Ectodermal cell (in vitro differentiated cells): Measurements from ENCODE around the gene LASP1NB.
A peak's percentile ranks its signal among the peaks of the same experiment; 100 is the strongest.

Source experiments
- H3K27ac ChIP-seq: 2 replicates; pipeline ENCODE4 v1.7.0; 2013; ENCODE audit warnings: mild to moderate bottlenecking, low read depth, low read length; ENCODE audit not compliant: insufficient read depth, poor library complexity, severe bottlenecking
- H3K27me3 ChIP-seq: 2 replicates; pipeline ENCODE4 v1.7.0; 2013; ENCODE audit warnings: mild to moderate bottlenecking, low read length; ENCODE audit not compliant: insufficient read depth, control insufficient read depth, poor library complexity, severe bottlenecking
- H3K36me3 ChIP-seq: one replicate; pipeline ENCODE4 v1.7.0; 2013; ENCODE audit warnings: low read length; ENCODE audit not compliant: control insufficient read depth, insufficient read depth
- H3K4me1 ChIP-seq: one replicate; pipeline ENCODE4 v1.7.0; 2013; ENCODE audit warnings: low read length; ENCODE audit not compliant: control insufficient read depth, insufficient read depth
- H3K4me3 ChIP-seq: 2 replicates; pipeline ENCODE4 v1.7.0; 2013; ENCODE audit warnings: low read depth, low read length, control low read depth; ENCODE audit not compliant: insufficient read depth
- H3K9me3 ChIP-seq: 2 replicates; pipeline ENCODE4 v1.7.0; 2013; ENCODE audit warnings: mild to moderate bottlenecking, low read length, moderate library complexity; ENCODE audit not compliant: control insufficient read depth
- whole genome bisulfite sequencing, 2 experiments: methylation state at CpG; one replicate each; pipeline ENCODE4 v1.1.7; 2013; ENCODE audit warnings: missing lambda C conversion rate in 2 of 2; 5-methylcytosine and 5-hydroxymethylcytosine counted together

The LASP1NB gene

DNA sequence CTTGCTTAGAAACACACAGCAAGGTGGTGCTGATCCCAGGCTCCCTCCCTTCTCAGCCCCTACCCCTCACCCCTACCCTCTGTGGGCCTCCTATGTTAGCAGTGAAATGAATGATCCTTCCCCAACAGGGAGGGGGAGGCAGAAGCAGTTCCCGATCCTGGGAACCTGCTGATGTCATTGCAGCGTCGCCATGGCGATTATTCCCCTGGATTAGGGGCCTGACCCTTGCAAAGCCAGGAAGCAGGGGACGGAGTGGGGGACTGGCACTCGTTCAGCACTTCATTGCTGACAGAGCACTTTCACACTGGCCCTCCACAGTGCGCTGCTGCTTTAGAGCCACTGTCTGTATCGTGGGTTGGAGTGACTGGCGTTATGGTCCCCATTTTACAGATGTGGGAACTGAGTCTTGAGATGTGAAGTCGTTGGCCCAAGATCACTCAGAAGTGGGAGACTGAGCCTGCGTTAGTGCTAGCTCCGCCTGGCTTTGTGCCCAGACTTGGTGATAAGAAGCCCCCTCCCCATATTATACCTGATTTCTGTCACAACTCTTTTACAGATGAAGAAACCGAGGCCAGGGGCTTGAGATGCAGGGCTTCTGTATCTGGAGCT is 29.0 kb upstream of the LASP1NB start:
- H3K4me3 ChIP-seq: no peak overlapping the region
- H3K9me3 ChIP-seq: no peaks in the 10 kb centered on the region
- H3K4me1 ChIP-seq: peaks cover 42% of the 10 kb centered on the region
- H3K27me3 ChIP-seq: no peaks in the 10 kb centered on the region
- H3K36me3 ChIP-seq: peaks cover 5% of the 10 kb centered on the region
- peak overlapping the region; percentile 47 for H3K27ac ChIP-seq
- 66% methylated on average over 13 of the region's 13 CpGs for WGBS, 2 experiments

DNA sequence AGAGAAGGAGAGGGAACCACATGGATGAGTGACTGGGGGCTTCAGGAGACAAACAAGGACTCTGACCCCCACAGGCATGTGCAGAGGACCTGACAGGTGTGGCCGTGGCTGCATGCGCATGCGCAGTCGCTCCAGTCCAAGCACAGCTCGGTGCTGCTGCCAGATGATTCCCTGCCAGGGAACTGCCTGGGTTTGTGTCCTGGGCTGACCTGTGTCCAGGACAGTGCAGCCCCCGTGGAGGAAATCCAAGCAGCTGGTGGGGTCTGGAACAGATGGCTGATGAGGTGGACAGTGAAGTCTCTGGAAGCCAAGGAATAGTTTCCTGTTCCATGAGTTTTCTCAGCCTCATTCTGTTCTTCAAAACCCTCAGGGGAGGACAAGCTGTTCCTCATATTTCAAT is 28.2 kb upstream of the LASP1NB start:
- H3K4me1 ChIP-seq: peaks cover 43% of the 10 kb centered on the region
- 93% methylated on average over 6 of the region's 6 CpGs for WGBS, 2 experiments
- no peak overlapping the region for H3K4me3 ChIP-seq
- peaks cover 5% of the 10 kb centered on the region for H3K36me3 ChIP-seq
- H3K9me3 ChIP-seq: no peaks in the 10 kb centered on the region
- H3K27ac ChIP-seq: no peak overlapping the region
- H3K27me3 ChIP-seq: no peaks in the 10 kb centered on the region

- Histone ChIP-seq H3K27me3 (no peaks in the 10 kb centered on the region), H3K4me1 (peaks cover 43% of the 10 kb centered on the region), H3K36me3 (peaks cover 5% of the 10 kb centered on the region), H3K9me3 (no peaks in the 10 kb centered on the region), H3K4me3 (no peak overlapping the region), H3K27ac (no peak overlapping the region)
- 72 to 73% methylated on average over 12 of the region's 12 CpGs for WGBS, 2 experiments
These were observed 27.6 kb upstream of the LASP1NB start for GRCh38 chr17:38897671-38898290.

DNA sequence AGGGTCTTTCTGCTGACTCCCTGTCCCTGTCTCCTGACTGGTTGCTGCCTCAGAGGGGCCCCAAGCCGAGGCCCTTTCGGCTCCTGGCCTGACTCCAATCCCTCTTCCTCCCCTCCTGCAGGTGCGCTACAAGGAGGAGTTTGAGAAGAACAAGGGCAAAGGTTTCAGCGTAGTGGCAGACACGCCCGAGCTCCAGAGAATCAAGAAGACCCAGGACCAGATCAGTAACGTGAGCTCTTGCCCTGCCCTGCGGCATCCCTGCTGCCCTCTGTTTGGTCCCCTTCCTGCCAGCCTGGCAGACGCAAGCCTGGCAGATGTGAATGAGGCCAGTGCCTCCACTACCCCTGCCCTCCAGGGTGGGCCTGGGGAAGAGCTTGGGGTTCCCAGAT is 27.1 kb upstream of the LASP1NB start:
- Histone ChIP-seq H3K4me1 (peaks cover 39% of the 10 kb centered on the region), H3K9me3 (no peaks in the 10 kb centered on the region)
- WGBS, 2 experiments: 81 to 83% methylated on average over 9 of the region's 9 CpGs

DNA sequence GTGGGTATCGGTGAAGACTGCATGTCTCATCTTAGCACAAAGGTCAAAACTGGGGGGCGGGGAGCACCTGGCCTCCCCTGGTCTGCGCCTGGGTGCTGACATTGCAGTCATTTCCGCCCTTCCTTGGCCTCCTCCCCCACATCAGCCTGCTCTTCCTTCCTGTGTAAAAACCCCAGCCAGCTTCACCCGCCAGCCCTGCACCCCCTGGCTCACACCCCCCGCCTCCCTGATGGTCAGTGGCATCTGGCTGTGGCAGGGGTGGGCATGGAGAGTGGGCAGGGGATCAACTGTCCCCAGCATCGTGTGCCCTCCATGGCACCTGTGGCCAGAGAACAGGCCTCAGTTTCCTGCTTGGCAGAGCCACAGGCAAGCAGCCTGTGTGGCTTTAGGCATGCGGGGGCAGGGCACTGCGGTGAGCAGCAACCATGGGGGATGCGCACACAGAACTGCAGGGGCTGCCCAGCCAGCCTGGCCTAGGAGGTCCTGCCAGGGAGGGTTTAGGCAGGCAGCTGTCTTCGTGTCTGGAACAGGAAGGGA is 26.5 kb upstream of the LASP1NB start:
- Histone ChIP-seq H3K4me1 (peaks cover 34% of the 10 kb centered on the region), H3K27ac (no peak overlapping the region), H3K36me3 (peaks cover 5% of the 10 kb centered on the region), H3K27me3 (no peaks in the 10 kb centered on the region), H3K9me3 (no peaks in the 10 kb centered on the region), H3K4me3 (no peak overlapping the region)
- 92% methylated on average over 11 of the region's 11 CpGs for WGBS, 2 experiments

More for the DNA sequence above, 27.1 kb upstream of the LASP1NB start:
- H3K27ac ChIP-seq: no peak overlapping the region
- H3K27me3 ChIP-seq: no peaks in the 10 kb centered on the region
- H3K36me3 ChIP-seq: peaks cover 5% of the 10 kb centered on the region
- no peak overlapping the region for H3K4me3 ChIP-seq

DNA sequence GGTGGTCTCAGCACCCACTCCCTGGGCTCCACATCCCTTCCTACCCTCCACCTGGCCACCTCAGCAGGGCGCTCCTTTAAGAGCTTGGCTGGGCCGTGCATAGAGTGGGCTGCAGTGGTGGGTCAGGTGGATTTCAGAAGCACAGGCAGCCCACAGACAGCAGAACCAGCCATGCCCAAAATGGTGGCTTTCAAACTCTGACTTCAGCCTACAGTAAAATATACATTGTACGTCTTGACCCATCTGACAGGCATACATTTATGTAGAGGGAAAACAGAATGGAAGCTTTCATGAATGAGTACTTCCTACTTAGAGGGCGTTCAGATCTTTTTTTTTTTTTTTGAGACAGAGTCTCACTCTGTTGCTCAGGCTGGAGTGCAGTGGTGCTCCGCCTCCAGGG is 26.0 kb upstream of the LASP1NB start:
- H3K4me1 ChIP-seq: peaks cover 34% of the 10 kb centered on the region
- peaks cover 5% of the 10 kb centered on the region for H3K36me3 ChIP-seq
- no peaks in the 10 kb centered on the region for H3K27me3 ChIP-seq
- no peaks in the 10 kb centered on the region for H3K9me3 ChIP-seq
- H3K4me3 ChIP-seq: no peak overlapping the region
- WGBS, 2 experiments: 93 to 97% methylated on average over 5 of the region's 5 CpGs
- no peak overlapping the region for H3K27ac ChIP-seq

DNA sequence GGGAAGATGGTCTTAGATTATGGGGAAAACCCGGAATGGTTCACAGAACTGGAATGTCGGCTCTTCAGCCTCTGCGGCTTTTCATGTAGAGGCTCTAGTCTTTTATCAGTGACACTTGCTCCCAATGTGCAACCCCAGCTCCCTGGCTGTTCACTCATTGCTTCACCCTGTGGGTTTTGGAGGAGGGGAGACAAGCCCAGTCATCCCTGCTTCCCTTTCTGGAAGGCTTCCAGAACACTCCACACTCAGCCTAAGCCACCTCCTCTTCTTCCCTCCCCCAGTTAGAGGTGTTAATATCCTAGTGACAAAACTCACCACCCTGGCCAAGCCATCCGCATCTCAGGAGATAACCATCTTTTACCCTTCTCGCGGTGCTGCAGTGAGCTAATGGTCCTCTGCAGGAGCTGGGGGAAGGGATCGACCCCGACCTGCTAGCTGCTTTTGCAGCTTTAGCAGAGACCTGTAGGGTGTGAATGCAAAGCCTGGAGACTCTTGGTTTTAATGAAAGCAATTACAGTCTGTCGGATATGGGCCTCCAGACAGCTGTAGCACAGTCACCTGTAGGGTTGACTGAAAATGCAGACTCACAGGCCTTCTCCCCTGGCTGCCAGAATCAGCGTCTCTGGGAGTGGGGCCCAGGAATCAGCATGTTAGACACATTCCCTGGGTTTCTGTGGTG is 24.3 kb upstream of the LASP1NB start:
- WGBS, 2 experiments: 70 to 73% methylated on average over 10 of the region's 10 CpGs
- peaks cover 5% of the 10 kb centered on the region for H3K36me3 ChIP-seq
- no peaks in the 10 kb centered on the region for H3K9me3 ChIP-seq
- H3K27me3 ChIP-seq: no peaks in the 10 kb centered on the region
- no peak overlapping the region for H3K4me3 ChIP-seq
- peak overlapping the region; percentile 27 for H3K27ac ChIP-seq
- H3K4me1 ChIP-seq: peaks cover 30% of the 10 kb centered on the region

DNA sequence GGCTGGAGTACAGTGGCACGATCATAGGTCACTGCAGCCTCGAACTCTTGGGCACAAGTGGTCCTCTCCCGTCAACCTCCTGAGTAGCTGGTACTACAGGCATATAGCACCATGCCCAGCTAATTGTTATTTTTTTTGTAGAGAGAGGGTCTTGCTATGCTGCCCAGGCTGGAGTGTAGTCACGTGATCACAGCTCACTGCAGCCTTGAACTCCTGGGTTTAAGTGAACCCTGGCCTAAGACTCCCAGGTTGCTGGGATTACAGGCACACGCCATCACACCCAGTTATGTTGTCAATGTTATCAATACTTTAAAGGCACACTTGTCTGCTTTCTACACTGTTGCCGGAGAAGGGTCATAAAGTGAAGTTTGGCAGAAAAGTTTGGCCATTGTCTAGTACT is 22.0 kb upstream of the LASP1NB start:
- Histone ChIP-seq H3K9me3 (no peaks in the 10 kb centered on the region), H3K27me3 (no peaks in the 10 kb centered on the region), H3K4me1 (peaks cover 21% of the 10 kb centered on the region), H3K27ac (no peak overlapping the region), H3K36me3 (peaks cover 5% of the 10 kb centered on the region), H3K4me3 (no peak overlapping the region)
- WGBS, 2 experiments: 89 to 92% methylated on average over 6 of the region's 6 CpGs

DNA sequence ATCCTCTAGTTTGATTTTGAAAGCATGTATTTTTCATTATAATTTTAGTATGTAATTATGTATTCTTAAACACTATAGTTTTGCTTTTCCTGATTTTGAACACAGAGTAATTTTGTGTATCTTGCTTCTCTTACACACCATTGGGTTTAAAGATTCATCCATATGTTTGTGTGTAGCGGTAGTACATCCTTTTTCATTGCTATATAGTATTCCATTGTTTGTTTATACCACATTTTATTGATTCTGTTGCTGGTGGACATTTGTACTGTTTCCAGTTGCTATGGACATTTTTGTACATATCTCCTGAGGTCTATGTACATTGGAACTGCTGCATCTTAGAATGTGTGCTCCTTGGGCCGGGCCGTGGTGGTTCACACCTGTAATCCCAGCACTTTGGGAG is 20.5 kb upstream of the LASP1NB start:
- no peaks in the 10 kb centered on the region for H3K9me3 ChIP-seq
- no peaks in the 10 kb centered on the region for H3K27me3 ChIP-seq
- peaks cover 24% of the 10 kb centered on the region for H3K4me1 ChIP-seq
- H3K36me3 ChIP-seq: no peaks in the 10 kb centered on the region
- no peak overlapping the region for H3K4me3 ChIP-seq
- 98 to 99% methylated on average over 2 to 3 of the region's 3 CpGs for WGBS, 2 experiments
- no peak overlapping the region for H3K27ac ChIP-seq

- no peaks in the 10 kb centered on the region for H3K36me3 ChIP-seq
- H3K4me3 ChIP-seq: no peak overlapping the region
- no peak overlapping the region for H3K27ac ChIP-seq
- peaks cover 21% of the 10 kb centered on the region for H3K4me1 ChIP-seq
- H3K27me3 ChIP-seq: no peaks in the 10 kb centered on the region
- H3K9me3 ChIP-seq: no peaks in the 10 kb centered on the region
- WGBS, 2 experiments: 92 to 95% methylated on average over 10 of the region's 10 CpGs
These were observed 20.0 kb upstream of the LASP1NB start for GRCh38 chr17:38905375-38905774.
